ENCODE data around the gene FAM156A. TPM values are rescaled to one million over a fixed set of nuclear protein-coding genes. Genes with fewer than 3 reads are reported as not detected.
"Not testable (repeated sequence)": the region's sequence is repeated elsewhere in the genome, so short reads cannot be mapped to it uniquely, and the experiment has no call there.

The FAM156A gene
- total RNA-seq, 6 donors from 2014 or later = 12.0 to 60.8 (median 17.6) TPM

DNA sequence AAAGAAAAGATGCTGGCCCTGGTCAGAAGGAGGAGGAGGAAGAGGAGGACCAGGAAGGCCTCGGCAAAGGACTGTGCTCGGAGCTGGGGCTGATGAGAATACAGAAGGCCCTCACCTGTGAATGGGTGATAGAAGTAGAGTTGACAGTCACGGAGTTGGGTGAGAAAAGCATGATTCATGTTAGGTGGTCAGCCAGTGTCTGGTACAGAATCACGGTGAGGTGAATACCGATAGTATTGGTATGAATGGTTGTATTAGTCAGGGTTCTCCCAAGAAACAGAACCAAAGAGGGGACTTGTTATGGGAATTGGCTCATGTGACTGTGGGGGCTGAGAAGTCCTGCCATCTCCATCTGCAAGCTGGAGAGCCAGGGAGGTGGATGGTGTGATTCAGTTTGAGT is 32.5 kb upstream of the FAM156A start:
- Histone ChIP-seq H3K9me3 (no peaks in the 10 kb centered on the region), H3K27ac (no peak overlapping the region), H3K4me3 (no peak overlapping the region), H3K27me3 (no peaks in the 10 kb centered on the region), H3K4me1 (peaks cover 4 to 18% (median 7%) of the 10 kb centered on the region in 4 donors), H3K36me3 (no peaks in the 10 kb centered on the region)
- ATAC-seq (ENCODE audit: low FRiP score in 2 of 2) = no peak
- DNase-seq = no peak
- WGBS, 2 donors = 82 to 84% methylated on average over 5 of the region's 5 CpGs
- TF ChIP-seq EP300 (IDR thresholded peaks at IDR 0.05) (no peak), POLR2AphosphoS5 (IDR thresholded peaks at IDR 0.05) (no peak), POLR2A (IDR thresholded peaks at IDR 0.05) (no peak)
- TF ChIP-seq, protein P1, sequence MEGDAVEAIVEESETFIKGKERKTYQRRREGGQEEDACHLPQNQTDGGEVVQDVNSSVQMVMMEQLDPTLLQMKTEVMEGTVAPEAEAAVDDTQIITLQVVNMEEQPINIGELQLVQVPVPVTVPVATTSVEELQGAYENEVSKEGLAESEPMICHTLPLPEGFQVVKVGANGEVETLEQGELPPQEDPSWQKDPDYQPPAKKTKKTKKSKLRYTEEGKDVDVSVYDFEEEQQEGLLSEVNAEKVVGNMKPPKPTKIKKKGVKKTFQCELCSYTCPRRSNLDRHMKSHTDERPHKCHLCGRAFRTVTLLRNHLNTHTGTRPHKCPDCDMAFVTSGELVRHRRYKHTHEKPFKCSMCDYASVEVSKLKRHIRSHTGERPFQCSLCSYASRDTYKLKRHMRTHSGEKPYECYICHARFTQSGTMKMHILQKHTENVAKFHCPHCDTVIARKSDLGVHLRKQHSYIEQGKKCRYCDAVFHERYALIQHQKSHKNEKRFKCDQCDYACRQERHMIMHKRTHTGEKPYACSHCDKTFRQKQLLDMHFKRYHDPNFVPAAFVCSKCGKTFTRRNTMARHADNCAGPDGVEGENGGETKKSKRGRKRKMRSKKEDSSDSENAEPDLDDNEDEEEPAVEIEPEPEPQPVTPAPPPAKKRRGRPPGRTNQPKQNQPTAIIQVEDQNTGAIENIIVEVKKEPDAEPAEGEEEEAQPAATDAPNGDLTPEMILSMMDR (IDR thresholded peaks at IDR 0.05) = no peak

DNA sequence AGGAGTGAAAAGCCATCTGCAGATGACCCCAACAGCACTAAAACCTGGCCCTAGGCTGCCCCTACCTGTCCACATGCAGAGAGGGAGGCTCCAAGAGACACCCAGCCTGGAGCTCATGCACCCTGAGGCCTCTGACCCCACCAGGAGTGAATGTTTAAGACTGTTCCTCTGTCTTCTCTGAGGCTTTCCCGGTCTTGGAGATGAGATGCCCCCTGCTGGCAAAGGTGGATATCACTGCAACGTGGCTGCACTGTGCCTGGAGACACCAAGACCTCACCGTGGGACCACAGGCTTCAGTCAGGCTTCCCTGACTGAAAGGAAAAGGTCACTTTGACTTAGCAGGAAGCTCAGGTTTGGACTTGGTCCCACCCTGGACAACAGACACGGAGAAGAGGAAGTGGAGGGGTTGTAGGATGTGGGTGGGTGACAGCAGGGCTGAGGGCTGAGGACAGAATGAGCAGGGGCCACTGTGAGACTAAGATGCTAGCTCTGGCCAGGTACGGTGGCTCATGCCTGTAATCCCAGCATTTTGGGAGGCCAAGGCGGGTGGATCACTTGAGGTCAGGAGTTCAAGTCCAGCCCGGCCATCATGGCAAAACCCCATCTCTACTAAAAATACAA is 31.8 kb upstream of the FAM156A start:
- Histone ChIP-seq H3K4me1 (peaks cover 4 to 18% (median 6%) of the 10 kb centered on the region in 4 donors), H3K27ac (peak overlapping the region in 2 of 4 donors; percentile 17 to 40)
- DNase-seq = peak in 1 of 2 donors; percentile 45
- not testable (repeated sequence) for H3K9me3 ChIP-seq, H3K4me3 ChIP-seq, H3K27me3 ChIP-seq, H3K36me3 ChIP-seq
- TF ChIP-seq, protein P1 (IDR thresholded peaks at IDR 0.05) = peak; percentile 42 to 68 (median 58)
- WGBS, 2 donors = 15 to 34% methylated on average over 4 to 7 of the region's 7 CpGs
- ATAC-seq (ENCODE audit: low FRiP score in 2 of 2) = peak in 1 of 2 donors; percentile 83

DNA sequence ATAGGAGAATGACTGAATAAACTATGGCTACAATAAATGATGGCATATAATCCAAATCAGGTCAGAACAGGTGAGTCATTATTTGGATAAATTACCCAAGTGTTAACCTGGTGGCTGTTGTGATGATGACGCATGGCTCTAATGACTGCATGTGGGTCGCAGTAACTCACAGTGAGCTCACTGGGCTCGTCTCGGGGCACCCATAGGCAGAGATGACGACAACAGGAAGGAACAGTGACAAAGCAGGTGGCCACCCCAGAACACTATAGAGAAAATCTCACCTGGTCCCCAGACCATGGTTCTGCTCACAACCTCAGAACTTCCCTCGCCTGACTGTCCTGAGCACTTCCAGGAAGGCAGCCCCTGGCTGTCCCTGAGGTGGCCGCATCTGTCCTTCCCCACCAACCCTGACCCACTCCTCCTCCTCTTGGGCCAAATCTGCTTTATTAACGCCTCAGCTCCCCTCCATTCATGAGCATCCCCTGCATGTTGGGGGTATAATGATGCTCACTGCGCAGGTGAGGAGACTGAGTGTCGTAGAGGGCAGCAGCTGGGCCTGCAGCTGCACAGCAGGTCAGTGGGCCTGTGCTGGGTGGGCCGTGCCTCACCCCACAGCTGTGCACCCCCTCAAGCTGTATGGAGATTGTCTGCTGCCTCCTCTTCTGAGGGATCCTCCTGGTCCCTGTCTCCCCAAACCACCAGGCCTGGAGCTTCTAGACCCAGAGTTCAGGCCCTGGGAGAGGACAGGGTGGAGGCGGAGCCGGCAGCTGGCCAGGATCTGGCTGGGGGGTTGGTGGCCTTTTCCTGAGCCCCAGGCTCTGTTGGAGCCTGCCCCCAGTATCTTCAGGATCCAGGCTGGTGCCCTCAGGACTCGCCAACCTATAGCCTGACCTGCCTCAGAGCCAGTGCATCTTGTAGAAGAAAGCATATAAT is 30.9 kb upstream of the FAM156A start:
- H3K9me3 ChIP-seq = no peaks in the 10 kb centered on the region
- DNase-seq (no peak), ATAC-seq (ENCODE audit: low FRiP score in 2 of 2) (no peak)
- peaks cover under 1 to 12% (median 5%) of the 10 kb centered on the region in 4 donors for H3K4me1 ChIP-seq
- no peaks in the 10 kb centered on the region for H3K27me3 ChIP-seq
- H3K27ac ChIP-seq = peak overlapping the region in 3 of 4 donors; percentile 17 to 54 (median 40)
- TF ChIP-seq, protein P1 (IDR thresholded peaks at IDR 0.05) = no peak
- TF ChIP-seq POLR2AphosphoS5 (IDR thresholded peaks at IDR 0.05) (no peak), EP300 (IDR thresholded peaks at IDR 0.05) (no peak), POLR2A (IDR thresholded peaks at IDR 0.05) (no peak)
- H3K36me3 ChIP-seq = no peaks in the 10 kb centered on the region
- no peak overlapping the region for H3K4me3 ChIP-seq
- WGBS, 2 donors = 76 to 80% methylated on average over 1 to 13 of the region's 14 CpGs

DNA sequence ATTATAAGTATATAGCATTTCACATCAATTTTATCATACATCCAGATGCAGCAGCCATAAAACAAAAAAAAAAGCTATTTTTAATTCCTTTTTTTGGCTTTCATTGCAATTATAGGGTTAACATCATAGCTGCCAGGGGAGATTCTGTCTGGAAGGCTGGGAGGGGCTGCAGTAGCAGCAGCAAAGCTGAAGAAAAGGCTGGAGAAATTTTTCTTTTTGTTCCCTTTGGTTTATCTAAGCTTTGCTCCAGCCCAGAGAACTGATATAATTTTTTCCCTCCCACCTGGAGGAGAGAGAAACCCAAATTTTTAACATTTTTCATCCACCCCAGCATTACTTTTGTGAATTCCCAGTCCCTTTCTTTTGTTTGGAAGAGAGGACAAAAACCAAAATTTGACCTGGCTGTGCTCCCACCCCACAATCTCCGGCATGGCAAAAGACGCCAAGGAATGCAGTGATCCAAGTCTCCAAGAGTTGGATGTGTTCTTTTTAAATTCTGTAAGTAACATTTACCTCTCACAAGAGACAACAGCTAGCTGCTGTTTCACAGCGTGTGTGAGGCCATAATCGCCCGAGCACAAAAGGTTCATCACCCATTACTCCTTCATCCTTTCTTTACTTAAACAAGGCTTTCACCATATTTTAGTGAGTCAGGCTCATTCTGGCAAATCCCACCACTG is 25.1 kb upstream of the FAM156A start:
- ATAC-seq (ENCODE audit: low FRiP score in 2 of 2) (no peak), DNase-seq (no peak)
- no peaks in the 10 kb centered on the region for H3K27me3 ChIP-seq
- 64 to 68% methylated on average over 5 of the region's 5 CpGs for WGBS, 2 donors
- no peaks in the 10 kb centered on the region for H3K4me1 ChIP-seq
- TF ChIP-seq POLR2AphosphoS5 (IDR thresholded peaks at IDR 0.05) = no peak
- TF ChIP-seq, protein P1 (IDR thresholded peaks at IDR 0.05) = no peak
- no peak for TF ChIP-seq EP300 (IDR thresholded peaks at IDR 0.05)
- TF ChIP-seq POLR2A (IDR thresholded peaks at IDR 0.05) = no peak
- no peak overlapping the region for H3K4me3 ChIP-seq
- peak overlapping the region in 1 of 4 donors; percentile 2 for H3K27ac ChIP-seq
- H3K9me3 ChIP-seq = no peaks in the 10 kb centered on the region
- H3K36me3 ChIP-seq = no peaks in the 10 kb centered on the region
